ENCODE data around the gene MARCHF5. TPM values are rescaled to one million over a fixed set of nuclear protein-coding genes. Genes with fewer than 3 reads are reported as not detected.

Gene MARCHF5
- total and polyA plus RNA-seq, 2 of the 8 experiments (the other 6 are each of a cell fraction or from before 2014, with no cell fraction given) = 8.7 to 26.8 TPM

GRCh38 chr10:92385831-92386230 is 94.9 kb downstream of the MARCHF5 start:
- ChIA-PET CTCF (ENCODE audit: partially characterized antibody) (interaction anchor here (0.6 kb wide), 1 partner anchor 187 kb away, joined by 3 read pairs; no protein-coding TSS in a partner anchor), POLR2A (ENCODE audit: partially characterized antibody) (no interaction called here)
- DNase-seq (ENCODE audit: low read depth in 1 of 2, low spot score in 2 of 2) = no peak
- Histone ChIP-seq H2AFZ (ENCODE audit: low read length) (no peak overlapping the region), H3K56ac (replicated peaks; ENCODE audit: insufficient read length, low read depth, low read length) (no peak overlapping the region), H3K27ac (ENCODE audit: low read depth, low read length) (no peak overlapping the region), H3K79me2 (ENCODE audit: control insufficient read depth in 1 of 2, insufficient read depth in 2 of 2, low read length in 2 of 2) (no peaks in the 10 kb centered on the region), H2BK15ac (ENCODE audit: low read length) (no peak overlapping the region), H3K23me2 (ENCODE audit: low read depth, low read length) (no peaks in the 10 kb centered on the region), H2BK20ac (ENCODE audit: low read length) (no peak overlapping the region), H3K14ac (ENCODE audit: insufficient read length) (no peak overlapping the region), H3K4me1 (replicated peaks in 1 of 4; ENCODE audit: control insufficient read depth in 3 of 4, insufficient read depth in 4 of 4, low read length in 3 of 4) (peaks cover 3 to 15% (median 5%) of the 10 kb centered on the region in 4 experiments; a peak in 5 of 7 replicates), H3K27me3 (replicated peaks in 1 of 4; ENCODE audit: control insufficient read depth in 3 of 4, extremely low read depth in 1 of 4, insufficient read depth in 3 of 4, low read length in 3 of 4) (no peaks in the 10 kb centered on the region), H3K23ac (ENCODE audit: insufficient read length) (no peak overlapping the region), H2AK5ac (ENCODE audit: low read depth, low read length) (no peak overlapping the region), H3K4me3 (ENCODE audit: extremely low read depth in 1 of 4, insufficient read depth in 2 of 4, low read depth in 3 of 4, low read length in 4 of 4) (no peak overlapping the region), H2BK12ac (ENCODE audit: low read depth, low read length) (no peak overlapping the region), H2BK5ac (ENCODE audit: low read depth, low read length) (no peak overlapping the region), H4K91ac (replicated peaks; ENCODE audit: insufficient read length, low read length) (no peak overlapping the region), H3K36me3 (ENCODE audit: control insufficient read depth in 2 of 4, insufficient read depth in 4 of 4, low read length in 3 of 4) (no peaks in the 10 kb centered on the region), H3K18ac (ENCODE audit: extremely low read depth, low read length) (no peak overlapping the region), H3K79me1 (ENCODE audit: low read depth, low read length) (no peaks in the 10 kb centered on the region), H4K8ac (ENCODE audit: extremely low read depth, insufficient read depth, low read length) (no peak overlapping the region), H2BK120ac (replicated peaks; ENCODE audit: low read depth, low read length) (no peak overlapping the region), H4K20me1 (replicated peaks in 1 of 2; ENCODE audit: control insufficient read depth in 1 of 2, insufficient read depth in 2 of 2, low read length in 2 of 2) (no peaks in the 10 kb centered on the region), H4K5ac (ENCODE audit: insufficient read length, low read depth, low read length) (no peak overlapping the region), H3K4me2 (ENCODE audit: insufficient read depth in 1 of 2, low read depth in 2 of 2, low read length in 2 of 2) (no peak overlapping the region), H3K9me3 (ENCODE audit: insufficient read depth in 2 of 2, low read depth in 1 of 2, low read length in 1 of 2) (no peaks in the 10 kb centered on the region), H3K9ac (replicated peaks in 1 of 4; ENCODE audit: extremely low read depth in 1 of 4, low read depth in 3 of 4, low read length in 3 of 4) (no peak overlapping the region), H3K4ac (replicated peaks; ENCODE audit: insufficient read length, low read depth, low read length) (no peak overlapping the region)
- no peak for FAIRE-seq
- WGBS, 2 experiments (ENCODE audit: extremely low coverage in 1 of 2, insufficient coverage in 1 of 2, insufficient read length in 1 of 2, insufficient replicate concordance in 2 of 2, low coverage in 1 of 2, low lambda C conversion rate in 2 of 2, missing lambda C conversion rate in 1 of 2) = 84% methylated on average over 2 of the region's 2 CpGs; no CpG with 5 or more reads in 1 of the 2 experiments
- TF ChIP-seq EGR1 (IDR thresholded peaks at IDR 0.05; ENCODE audit: borderline replicate concordance, low read depth, low read length) (no peak), SAP30 (IDR thresholded peaks at IDR 0.05; ENCODE audit: insufficient read depth, insufficient replicate concordance, low read length) (no peak), HDAC2 (IDR thresholded peaks at IDR 0.05; ENCODE audit: borderline replicate concordance in 1 of 2, low read depth in 2 of 2, low read length in 2 of 2) (no peak), GABPA (IDR thresholded peaks at IDR 0.05; ENCODE audit: borderline replicate concordance, insufficient read depth, low read length) (no peak), CBX5 (IDR thresholded peaks at IDR 0.05; ENCODE audit: low read depth, low read length) (no peak), SP1 (IDR thresholded peaks at IDR 0.05; ENCODE audit: low read depth, low read length) (no peak), TEAD4 (IDR thresholded peaks at IDR 0.05; ENCODE audit: low read depth, low read length) (no peak), SP2 (IDR thresholded peaks at IDR 0.05; ENCODE audit: low read length) (no peak), SIRT6 (IDR thresholded peaks at IDR 0.05; ENCODE audit: low read length) (no peak), NRF1 (IDR thresholded peaks at IDR 0.05; ENCODE audit: low read depth, low read length) (no peak), RAD21 (IDR thresholded peaks at IDR 0.05 in 1 of 2, conservative IDR thresholded peaks at IDR 0.05 in 1 of 2; ENCODE audit: low read depth in 2 of 2, low read length in 2 of 2) (no peak), POLR2AphosphoS5 (IDR thresholded peaks at IDR 0.05; ENCODE audit: low read depth, low read length) (no peak), BACH1 (IDR thresholded peaks at IDR 0.05; ENCODE audit: low read length) (no peak), SP4 (IDR thresholded peaks at IDR 0.05; ENCODE audit: low read length) (no peak), KDM5A (IDR thresholded peaks at IDR 0.05; ENCODE audit: low read length) (no peak)

Data from H1 (cell line).